NCI-H187 (cell line): ENCODE data around the gene TSHZ2.
A peak's percentile ranks its signal among the peaks of the same experiment; 100 is the strongest.

ENCODE experiments used
- DNase-seq, 2 experiments: peaks; one replicate each; lab custom pipeline; 2025; lab: John Stamatoyannopoulos, UW

Gene TSHZ2

GRCh38 chr20:53384392-53384791 lies 412.2 kb downstream of the TSHZ2 start:
- DNase-seq, result no peak

- no peak for DNase-seq
Measured at GRCh38 chr20:53385941-53386767, 414.0 kb downstream of the TSHZ2 start.

- DNase-seq, result no peak
Measured at GRCh38 chr20:53387983-53388675, 416.0 kb downstream of the TSHZ2 start.

GRCh38 chr20:53389516-53390300 lies 417.6 kb downstream of the TSHZ2 start:
- DNase-seq, result no peak

GRCh38 chr20:53390770-53391169 lies 418.6 kb downstream of the TSHZ2 start:
- DNase-seq, result no peak

- no peak for DNase-seq
Measured at GRCh38 chr20:53394433-53394832, 422.3 kb downstream of the TSHZ2 start.

- no peak for DNase-seq
Measured at GRCh38 chr20:53395188-53395923, 423.2 kb downstream of the TSHZ2 start.

- DNase-seq, result no peak
Measured at GRCh38 chr20:53399083-53399482, 426.9 kb downstream of the TSHZ2 start.

GRCh38 chr20:53399592-53400335 lies 427.6 kb downstream of the TSHZ2 start:
- DNase-seq, result no peak

GRCh38 chr20:53402233-53403005 lies 430.3 kb downstream of the TSHZ2 start:
- no peak for DNase-seq

GRCh38 chr20:53403029-53403428 lies 430.9 kb downstream of the TSHZ2 start:
- no peak for DNase-seq

- no peak for DNase-seq
Measured at GRCh38 chr20:53405139-53405538, 433.0 kb downstream of the TSHZ2 start.

GRCh38 chr20:53406580-53406979 lies 434.4 kb downstream of the TSHZ2 start:
- DNase-seq, result no peak

- no peak for DNase-seq
Measured at GRCh38 chr20:53408691-53409446, 436.7 kb downstream of the TSHZ2 start.

- DNase-seq, result no peak
Measured at GRCh38 chr20:53409447-53409717, 437.2 kb downstream of the TSHZ2 start.

GRCh38 chr20:53411129-53411528 lies 439.0 kb downstream of the TSHZ2 start:
- DNase-seq, result no peak

GRCh38 chr20:53411891-53412290 lies 439.7 kb downstream of the TSHZ2 start:
- DNase-seq, result no peak

- no peak for DNase-seq
Measured at GRCh38 chr20:53412577-53413185, 440.5 kb downstream of the TSHZ2 start.

- peak; percentile 10 to 46 for DNase-seq
Measured at GRCh38 chr20:53413186-53413631, 441.1 kb downstream of the TSHZ2 start.
